Gastroesophageal sphincter (tissue), 4 donors: ENCODE measurements around the gene IGF2R. TPM values are rescaled to one million over a fixed set of nuclear protein-coding genes. Genes with fewer than 3 reads are reported as not detected.
"Not testable (repeated sequence)": the region's sequence is repeated elsewhere in the genome, so short reads cannot be mapped to it uniquely, and the experiment has no call there.

Experiments
- ATAC-seq: fragments of 150-250 bp; one replicate; pipeline ENCODE4 v1.9.1; 2016; ENCODE audit warnings: mild to moderate bottlenecking, moderate library complexity
- H3K27ac ChIP-seq, 4 donors: fragments of 200-600 bp; sonication (generic) in 3 of 4; 1 replicate in 3 of 4; 2 replicates in 1 of 4; pipeline ENCODE4 v1.5.1; 2016 to 2019
- H3K27me3 ChIP-seq: fragments of 200-600 bp; sonication (generic); one replicate; pipeline ENCODE4 v1.5.1; 2019
- H3K36me3 ChIP-seq, 2 donors: fragments of 200-600 bp; sonication (generic); one replicate each; pipeline ENCODE4 v1.5.1; 2019; ENCODE audit warnings: control low read depth in 1 of 2
- H3K4me1 ChIP-seq, 3 donors: fragments of 200-600 bp; sonication (generic); 1 replicate in 2 of 3; 2 replicates in 1 of 3; pipeline ENCODE4 v1.5.1; 2016 to 2019; ENCODE audit warnings: control low read depth in 2 of 3
- H3K4me3 ChIP-seq, 2 donors: fragments of 200-600 bp; sonication (generic); one replicate each; pipeline ENCODE4 v1.5.1; 2019; ENCODE audit warnings: mild to moderate bottlenecking in 1 of 2, moderate library complexity in 1 of 2
- H3K9me3 ChIP-seq, 3 donors: fragments of 200-600 bp; sonication (generic); one replicate each; pipeline ENCODE4 v1.5.1; 2017 to 2019; ENCODE audit warnings: control low read depth in 2 of 3
- CTCF ChIP-seq, 4 experiments: fragments of 200-600 bp in 2 of 4; fragments of 450-650 bp in 2 of 4; sonication (generic) in 1 of 4; IDR thresholded peaks; one replicate each; pipeline ENCODE4 v1.5.1; 2017 to 2019; ENCODE audit warnings: antibody characterized with exemption in 4 of 4, mild to moderate bottlenecking in 2 of 4, moderate library complexity in 2 of 4
- EP300 ChIP-seq: sonication (generic); formaldehyde crosslinking; IDR thresholded peaks from one replicate; pipeline ENCODE4 v1.6.1; 2017; ENCODE audit warnings: antibody characterized with exemption, mild to moderate bottlenecking
- POLR2A ChIP-seq, 2 donors: fragments of 450-650 bp; IDR thresholded peaks; one replicate each; pipeline ENCODE4 v1.6.1; 2017; ENCODE audit warnings: antibody characterized with exemption in 2 of 2, mild to moderate bottlenecking in 2 of 2, moderate library complexity in 1 of 2
- POLR2AphosphoS5 ChIP-seq: sonication (generic); formaldehyde crosslinking; IDR thresholded peaks from one replicate; pipeline ENCODE4 v1.6.1; 2017; ENCODE audit warnings: antibody characterized with exemption
- WGBS, 2 donors: methylation state at CpG; one replicate each; pipeline ENCODE4 v1.1.5; 2018; ENCODE audit warnings: low coverage in 1 of 2; 5-methylcytosine and 5-hydroxymethylcytosine counted together
- total RNA-seq, 4 donors: library from RNA; depleted of rRNA; stranded (reverse); fragments of >200 nt; gene quantifications; one replicate each; pipeline ENCODE4 v1.1.0, GENCODE V29; 2016

IGF2R gene
- total RNA-seq, 4 donors from 2014 or later: 47.9 to 81.3 (median 52.7) TPM

- ATAC-seq: no peak
- WGBS, 2 donors: 81 to 100% methylated on average over 1 to 2 of the region's 2 CpGs
Measured at GRCh38 chr6:159961528-159961927, 7.4 kb upstream of the IGF2R start.

GRCh38 chr6:159963111-159963510 lies 5.8 kb upstream of the IGF2R start:
- H3K9me3 ChIP-seq: no peaks in the 10 kb centered on the region
- H3K4me1 ChIP-seq: peaks cover 0 to 10% (median 5%) of the 10 kb centered on the region in 3 donors
- H3K27ac ChIP-seq: no peak overlapping the region
- no peak for TF ChIP-seq POLR2AphosphoS5
- TF ChIP-seq CTCF (IDR thresholded peaks at IDR 0.05): no peak
- no peak for TF ChIP-seq EP300
- no peak for TF ChIP-seq POLR2A (IDR thresholded peaks at IDR 0.05)
- 61 to 70% methylated on average over 2 to 3 of the region's 3 CpGs for WGBS, 2 donors
- ATAC-seq: no peak
- no peaks in the 10 kb centered on the region for H3K36me3 ChIP-seq
- peaks cover 11% of the 10 kb centered on the region for H3K27me3 ChIP-seq
- H3K4me3 ChIP-seq: no peak overlapping the region

More at GRCh38 chr6:159961528-159961927, 7.4 kb upstream of the IGF2R start:
- H3K4me3 ChIP-seq: no peak overlapping the region
- H3K27ac ChIP-seq: no peak overlapping the region
- no peaks in the 10 kb centered on the region for H3K9me3 ChIP-seq
- H3K36me3 ChIP-seq: no peaks in the 10 kb centered on the region
- H3K4me1 ChIP-seq: peaks cover 0 to 7% (median 5%) of the 10 kb centered on the region in 3 donors
- TF ChIP-seq POLR2AphosphoS5: no peak
- no peak for TF ChIP-seq CTCF (IDR thresholded peaks at IDR 0.05)
- no peak for TF ChIP-seq EP300
- TF ChIP-seq POLR2A (IDR thresholded peaks at IDR 0.05): no peak
- H3K27me3 ChIP-seq: peaks cover 11% of the 10 kb centered on the region

GRCh38 chr6:159964046-159964445 lies 4.8 kb upstream of the IGF2R start:
- no peak for ATAC-seq
- WGBS, 2 donors: 81 to 94% methylated on average over 2 of the region's 2 CpGs
- H3K36me3 ChIP-seq: no peaks in the 10 kb centered on the region
- no peak overlapping the region for H3K4me3 ChIP-seq
- no peaks in the 10 kb centered on the region for H3K9me3 ChIP-seq
- TF ChIP-seq POLR2A (IDR thresholded peaks at IDR 0.05): no peak
- no peak for TF ChIP-seq EP300
- no peak for TF ChIP-seq CTCF (IDR thresholded peaks at IDR 0.05)
- no peak for TF ChIP-seq POLR2AphosphoS5
- peaks cover 11% of the 10 kb centered on the region for H3K27me3 ChIP-seq
- H3K4me1 ChIP-seq: peaks cover 0 to 15% (median 5%) of the 10 kb centered on the region in 3 donors
- H3K27ac ChIP-seq: no peak overlapping the region

GRCh38 chr6:159966339-159966738 lies 2.5 kb upstream of the IGF2R start:
- H3K27ac ChIP-seq: no peak overlapping the region
- peaks cover 0 to 23% (median 4%) of the 10 kb centered on the region in 3 donors for H3K4me1 ChIP-seq
- no peaks in the 10 kb centered on the region for H3K36me3 ChIP-seq
- H3K9me3 ChIP-seq: no peaks in the 10 kb centered on the region
- no peak overlapping the region for H3K4me3 ChIP-seq
- no peak for ATAC-seq
- TF ChIP-seq POLR2A (IDR thresholded peaks at IDR 0.05) (no peak), CTCF (IDR thresholded peaks at IDR 0.05) (no peak), POLR2AphosphoS5 (no peak), EP300 (no peak)
- H3K27me3 ChIP-seq: peaks cover 11% of the 10 kb centered on the region
- 68 to 85% methylated on average over 3 to 4 of the region's 4 CpGs for WGBS, 2 donors

GRCh38 chr6:159966981-159967380 lies 1.9 kb upstream of the IGF2R start:
- Histone ChIP-seq H3K4me1 (peaks cover 0 to 29% (median 4%) of the 10 kb centered on the region in 3 donors), H3K4me3 (no peak overlapping the region), H3K27me3 (peaks cover 11% of the 10 kb centered on the region), H3K9me3 (no peaks in the 10 kb centered on the region), H3K27ac (no peak overlapping the region), H3K36me3 (no peaks in the 10 kb centered on the region)
- ATAC-seq: no peak
- TF ChIP-seq EP300: no peak
- no peak for TF ChIP-seq POLR2A (IDR thresholded peaks at IDR 0.05)
- TF ChIP-seq CTCF (IDR thresholded peaks at IDR 0.05): no peak
- TF ChIP-seq POLR2AphosphoS5: no peak
- 69 to 100% methylated on average over 3 of the region's 3 CpGs for WGBS, 2 donors

- not testable (repeated sequence) for ATAC-seq, H3K27ac ChIP-seq, H3K4me3 ChIP-seq, H3K9me3 ChIP-seq, H3K36me3 ChIP-seq
- WGBS, 2 donors: 85 to 88% methylated on average over 4 to 14 of the region's 17 CpGs
- peaks cover 11% of the 10 kb centered on the region for H3K27me3 ChIP-seq
- H3K4me1 ChIP-seq: peaks cover 0 to 36% (median 4%) of the 10 kb centered on the region in 3 donors
Measured at GRCh38 chr6:159967621-159968020, 1.3 kb upstream of the IGF2R start.
